ENCODE data around the gene ASCC3.

ASCC3 gene

GRCh38 chr6:100614933-100615332 lies 266.2 kb downstream of the ASCC3 start:
- Mint-ChIP-seq H3K9me3 (no peaks in the 10 kb centered on the region), H3K27ac (no peak overlapping the region)

GRCh38 chr6:100614386-100614785 lies 266.7 kb downstream of the ASCC3 start:
- Mint-ChIP-seq H3K27me3 (ENCODE audit: low read depth) (no peaks in the 10 kb centered on the region), H3K27ac (no peak overlapping the region), H3K36me3 (ENCODE audit: low read depth) (peaks cover 9% of the 10 kb centered on the region), H3K9me3 (no peaks in the 10 kb centered on the region), H3K4me1 (no peaks in the 10 kb centered on the region), H3K4me3 (no peak overlapping the region)
- TF ChIP-seq CTCF (IDR thresholded peaks at IDR 0.05; ENCODE audit: unreplicated experiment in 3 of 3) = no peak

More at GRCh38 chr6:100614933-100615332, 266.2 kb downstream of the ASCC3 start:
- TF ChIP-seq CTCF (IDR thresholded peaks at IDR 0.05; ENCODE audit: unreplicated experiment in 3 of 3) = no peak
- no peaks in the 10 kb centered on the region for H3K27me3 Mint-ChIP-seq (ENCODE audit: low read depth)
- peaks cover 9% of the 10 kb centered on the region for H3K36me3 Mint-ChIP-seq (ENCODE audit: low read depth)
- H3K4me1 Mint-ChIP-seq = no peaks in the 10 kb centered on the region
- no peak overlapping the region for H3K4me3 Mint-ChIP-seq

- Mint-ChIP-seq H3K9me3 (no peaks in the 10 kb centered on the region), H3K36me3 (ENCODE audit: low read depth) (peaks cover 9% of the 10 kb centered on the region), H3K4me3 (no peak overlapping the region), H3K4me1 (no peaks in the 10 kb centered on the region), H3K27me3 (ENCODE audit: low read depth) (no peaks in the 10 kb centered on the region), H3K27ac (no peak overlapping the region)
- TF ChIP-seq CTCF (IDR thresholded peaks at IDR 0.05; ENCODE audit: unreplicated experiment in 3 of 3) = no peak
Measured at GRCh38 chr6:100613656-100614055, 267.5 kb downstream of the ASCC3 start.

GRCh38 chr6:100612094-100612493 lies 269.0 kb downstream of the ASCC3 start:
- H3K9me3 Mint-ChIP-seq = no peaks in the 10 kb centered on the region
- no peak for TF ChIP-seq CTCF (IDR thresholded peaks at IDR 0.05; ENCODE audit: unreplicated experiment in 3 of 3)
- no peak overlapping the region for H3K27ac Mint-ChIP-seq
- H3K36me3 Mint-ChIP-seq (ENCODE audit: low read depth) = no peaks in the 10 kb centered on the region
- H3K4me1 Mint-ChIP-seq = no peaks in the 10 kb centered on the region
- H3K27me3 Mint-ChIP-seq (ENCODE audit: low read depth) = no peaks in the 10 kb centered on the region
- H3K4me3 Mint-ChIP-seq = no peak overlapping the region

GRCh38 chr6:100599088-100599770 lies 281.9 kb downstream of the ASCC3 start:
- Mint-ChIP-seq H3K4me1 (no peaks in the 10 kb centered on the region), H3K9me3 (no peaks in the 10 kb centered on the region), H3K36me3 (ENCODE audit: low read depth) (peaks cover 37% of the 10 kb centered on the region), H3K27me3 (ENCODE audit: low read depth) (no peaks in the 10 kb centered on the region), H3K27ac (no peak overlapping the region), H3K4me3 (no peak overlapping the region)
- TF ChIP-seq CTCF (IDR thresholded peaks at IDR 0.05; ENCODE audit: unreplicated experiment in 3 of 3) = no peak

GRCh38 chr6:100595456-100595855 lies 285.7 kb downstream of the ASCC3 start:
- H3K36me3 Mint-ChIP-seq (ENCODE audit: low read depth) = peaks cover 20% of the 10 kb centered on the region
- H3K4me1 Mint-ChIP-seq = peaks cover 5% of the 10 kb centered on the region
- no peaks in the 10 kb centered on the region for H3K27me3 Mint-ChIP-seq (ENCODE audit: low read depth)
- no peak overlapping the region for H3K4me3 Mint-ChIP-seq
- H3K27ac Mint-ChIP-seq = no peak overlapping the region
- no peak for TF ChIP-seq CTCF (IDR thresholded peaks at IDR 0.05; ENCODE audit: unreplicated experiment in 3 of 3)
- no peaks in the 10 kb centered on the region for H3K9me3 Mint-ChIP-seq
